Fibroblast of villous mesenchyme (primary cell): ENCODE data around the gene NUTF2. TPM values are rescaled to one million over a fixed set of nuclear protein-coding genes. Genes with fewer than 3 reads are reported as not detected.
"Not testable (repeated sequence)": the region's sequence is repeated elsewhere in the genome, so short reads cannot be mapped to it uniquely, and the experiment has no call there.

Experiments used
- DNase-seq: peaks from one replicate; pipeline ENCODE4 v3.0.0-alpha.2; 2010; ENCODE audit warnings: low read depth
- H3K4me3 ChIP-seq: 2 replicates; pipeline ENCODE4 v1.5.1; 2011; ENCODE audit warnings: low read depth, mild to moderate bottlenecking, low read length
- CTCF ChIP-seq: IDR thresholded peaks from 2 replicates; pipeline ENCODE4 v1.5.1; 2012; ENCODE audit warnings: low read depth, mild to moderate bottlenecking, low read length; ENCODE audit not compliant: insufficient read depth
- total RNA-seq: library from RNA; depleted of rRNA; stranded (reverse); fragments of >200 nt; gene quantifications from 2 replicates; pipeline ENCODE4 v1.2.3, GENCODE V29; 2012

Gene NUTF2
- total RNA-seq, 1 donor = 342 TPM

DNA sequence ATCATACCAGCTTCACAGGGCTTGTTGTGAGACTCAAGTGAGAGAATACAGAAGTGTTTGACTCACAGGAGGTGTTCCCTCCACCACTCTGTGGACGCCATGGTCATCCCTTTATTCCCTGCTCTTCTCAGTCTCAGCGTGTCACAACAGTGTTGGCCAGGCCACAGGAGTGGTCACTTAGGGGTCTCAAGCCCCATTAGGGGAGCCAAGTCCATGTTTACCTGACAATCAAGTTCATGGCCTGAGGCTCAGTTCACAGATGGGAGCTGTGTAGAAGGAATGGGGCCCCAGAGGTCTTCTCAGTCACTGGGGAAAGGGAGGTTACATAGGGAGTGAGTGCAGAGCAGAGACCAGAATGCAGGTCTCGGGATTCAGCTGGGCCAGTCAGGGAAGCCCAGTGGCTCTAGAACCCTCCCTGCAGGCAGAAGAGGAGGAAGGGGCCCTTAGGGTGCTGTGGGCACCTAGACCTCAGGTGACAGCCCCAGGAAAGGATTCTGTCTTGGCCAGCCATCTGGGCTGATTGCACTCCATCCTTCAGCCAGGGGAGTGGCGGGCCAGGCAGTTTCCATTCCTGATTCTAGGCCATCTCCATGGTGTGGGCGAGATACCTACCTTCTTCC, 10.3 kb downstream of the NUTF2 start:
- no peak for DNase-seq
- H3K4me3 ChIP-seq = no peak overlapping the region
- TF ChIP-seq CTCF = no peak

- H3K4me3 ChIP-seq = no peak overlapping the region
- DNase-seq = peak; percentile 84
- no peak for TF ChIP-seq CTCF
Measured at GRCh38 chr16:67857547-67858233, 11.0 kb downstream of the NUTF2 start.

- H3K4me3 ChIP-seq = no peak overlapping the region
- no peak for DNase-seq
- no peak for TF ChIP-seq CTCF
Measured at GRCh38 chr16:67858500-67858899, 11.8 kb downstream of the NUTF2 start.

GRCh38 chr16:67860589-67861398, 14.1 kb downstream of the NUTF2 start:
- DNase-seq = peak; percentile 61
- TF ChIP-seq CTCF = no peak

GRCh38 chr16:67861877-67862276, 15.1 kb downstream of the NUTF2 start:
- no peak for TF ChIP-seq CTCF
- H3K4me3 ChIP-seq = no peak overlapping the region
- DNase-seq = no peak

More at GRCh38 chr16:67860589-67861398, 14.1 kb downstream of the NUTF2 start:
- H3K4me3 ChIP-seq = no peak overlapping the region

GRCh38 chr16:67862623-67863583, 16.2 kb downstream of the NUTF2 start:
- peak; percentile 64 for DNase-seq
- TF ChIP-seq CTCF = no peak
- H3K4me3 ChIP-seq = no peak overlapping the region

- not testable (repeated sequence) for H3K4me3 ChIP-seq, DNase-seq
Measured at GRCh38 chr16:67864044-67864443, 17.3 kb downstream of the NUTF2 start.
